Activated B cell treated with CpG ODN at 0.5 μM for 24 hours (primary cell): ENCODE results near the gene PAPOLG. TPM values are rescaled to one million over a fixed set of nuclear protein-coding genes. Genes with fewer than 3 reads are reported as not detected.
"Not testable (repeated sequence)": the region's sequence is repeated elsewhere in the genome, so short reads cannot be mapped to it uniquely, and the experiment has no call there.

Source experiments
- ATAC-seq: fragments of 200-7000 bp; cut with Tn5 transposase; one replicate; pipeline ENCODE4 v1.10.0; 2021; ENCODE audit warnings: low read depth, mild to moderate bottlenecking, moderate library complexity
- CTCF ChIA-PET: fragments of 350-600 bp; sonication (Branson Sonifier 250); formaldehyde crosslinking; loops from one replicate; lab custom pipeline; 2021; ENCODE audit warnings: antibody characterized with exemption; lab: Charles Lee
- POLR2A ChIA-PET: fragments of 350-600 bp; sonication (Branson Sonifier 250); formaldehyde crosslinking; loops from one replicate; lab custom pipeline; 2021; ENCODE audit warnings: antibody characterized with exemption; lab: Charles Lee
- DNase-seq: peaks from one replicate; pipeline ENCODE4 v3.0.0; 2022
- H3K27ac Mint-ChIP-seq: one replicate; pipeline ENCODE4 v1.8.0; 2020; ENCODE audit warnings: mixed read lengths
- H3K27me3 Mint-ChIP-seq: one replicate; pipeline ENCODE4 v1.8.0; 2021; ENCODE audit warnings: mixed read lengths
- H3K36me3 Mint-ChIP-seq: one replicate; pipeline ENCODE4 v1.8.0; 2021; ENCODE audit warnings: low read depth, mixed read lengths
- H3K4me1 Mint-ChIP-seq: one replicate; pipeline ENCODE4 v1.8.0; 2021; ENCODE audit warnings: mixed read lengths
- H3K4me3 Mint-ChIP-seq: one replicate; pipeline ENCODE4 v1.8.0; 2020; ENCODE audit warnings: mild to moderate bottlenecking, mixed read lengths
- H3K9me3 Mint-ChIP-seq: one replicate; pipeline ENCODE4 v1.8.0; 2020; ENCODE audit warnings: mixed read lengths
- intact Hi-C: fragments of 100-400 bp; cut with micrococcal nuclease; formaldehyde crosslinking; loops from one replicate; pipeline ENCODE4 v1.15.1; 2024
- total RNA-seq: library from RNA; stranded (reverse); gene quantifications from 2 replicates; pipeline ENCODE4 v1.2.3, GENCODE V29; 2022
- TF ChIP-seq, protein P1 (sequence below): fragments of 200-600 bp; IDR thresholded peaks from one replicate; pipeline ENCODE4 v1.8.0; 2022; ENCODE audit warnings: antibody characterized with exemption, mild to moderate bottlenecking

PAPOLG gene
- total RNA-seq, 1 donor from 2014 or later: 20.3 TPM

DNA sequence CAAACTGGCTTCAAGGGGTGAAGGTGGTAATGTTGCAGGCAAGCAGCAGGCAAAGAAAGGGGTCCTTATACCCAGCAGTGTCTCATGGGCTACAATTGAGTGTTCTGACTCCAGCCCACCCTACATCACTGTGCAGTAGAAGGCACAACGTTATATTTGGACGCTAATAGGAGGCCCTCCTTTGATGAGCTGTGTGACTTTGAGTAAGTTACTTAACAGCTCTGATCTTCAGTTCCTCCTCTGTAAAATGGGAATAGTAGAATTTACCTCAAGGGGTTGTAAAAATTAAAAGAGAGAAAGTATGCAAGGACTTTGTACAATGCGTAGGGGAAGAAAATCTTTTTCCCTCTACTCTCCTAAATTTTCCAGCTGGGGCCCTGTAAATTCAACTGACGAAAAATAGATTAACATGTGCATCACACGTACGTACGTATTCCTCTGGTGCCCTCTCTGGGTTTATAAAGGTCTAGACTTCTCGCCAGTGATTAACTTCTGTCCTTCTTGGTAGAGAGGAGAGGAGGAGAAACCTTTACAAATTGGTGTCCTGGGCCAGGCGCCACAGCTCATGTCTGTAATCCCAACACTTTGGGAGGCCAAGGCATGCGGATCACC, 67.7 kb downstream of the PAPOLG start:
- Mint-ChIP-seq H3K27ac (no peak overlapping the region), H3K4me1 (peaks cover 40% of the 10 kb centered on the region), H3K9me3 (no peaks in the 10 kb centered on the region), H3K27me3 (no peaks in the 10 kb centered on the region), H3K4me3 (no peak overlapping the region), H3K36me3 (no peaks in the 10 kb centered on the region)
- POLR2A ChIA-PET: interaction anchor here (1.3 to 3.3 kb wide), 3 partner anchors 9 to 16 kb away, joined by 3 to 14 read pairs (median 9); no protein-coding TSS in a partner anchor
- ATAC-seq (no peak), DNase-seq (no peak)
- intact Hi-C loops: no loop called here
- CTCF ChIA-PET: no interaction called here
- TF ChIP-seq, protein P1, sequence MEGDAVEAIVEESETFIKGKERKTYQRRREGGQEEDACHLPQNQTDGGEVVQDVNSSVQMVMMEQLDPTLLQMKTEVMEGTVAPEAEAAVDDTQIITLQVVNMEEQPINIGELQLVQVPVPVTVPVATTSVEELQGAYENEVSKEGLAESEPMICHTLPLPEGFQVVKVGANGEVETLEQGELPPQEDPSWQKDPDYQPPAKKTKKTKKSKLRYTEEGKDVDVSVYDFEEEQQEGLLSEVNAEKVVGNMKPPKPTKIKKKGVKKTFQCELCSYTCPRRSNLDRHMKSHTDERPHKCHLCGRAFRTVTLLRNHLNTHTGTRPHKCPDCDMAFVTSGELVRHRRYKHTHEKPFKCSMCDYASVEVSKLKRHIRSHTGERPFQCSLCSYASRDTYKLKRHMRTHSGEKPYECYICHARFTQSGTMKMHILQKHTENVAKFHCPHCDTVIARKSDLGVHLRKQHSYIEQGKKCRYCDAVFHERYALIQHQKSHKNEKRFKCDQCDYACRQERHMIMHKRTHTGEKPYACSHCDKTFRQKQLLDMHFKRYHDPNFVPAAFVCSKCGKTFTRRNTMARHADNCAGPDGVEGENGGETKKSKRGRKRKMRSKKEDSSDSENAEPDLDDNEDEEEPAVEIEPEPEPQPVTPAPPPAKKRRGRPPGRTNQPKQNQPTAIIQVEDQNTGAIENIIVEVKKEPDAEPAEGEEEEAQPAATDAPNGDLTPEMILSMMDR: no peak

DNA sequence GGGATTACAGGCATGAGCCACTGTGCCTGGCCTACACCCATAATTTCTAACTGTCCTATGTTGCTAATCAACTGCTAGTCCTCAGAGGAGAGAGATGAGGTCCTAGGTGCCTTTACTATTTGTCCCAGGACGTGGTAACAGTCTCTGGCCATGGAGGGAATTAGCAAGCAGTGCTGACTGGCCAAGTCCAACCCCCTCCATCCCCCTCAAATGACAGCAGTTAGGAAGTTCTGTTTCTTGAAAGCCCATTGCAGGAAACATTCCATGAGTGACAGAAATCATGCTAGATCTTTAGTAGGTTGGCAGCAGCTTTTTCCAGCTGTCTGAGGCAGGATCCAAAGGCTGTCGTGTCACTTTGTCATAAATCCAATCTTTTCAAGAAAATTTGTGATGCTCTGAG, 69.6 kb downstream of the PAPOLG start:
- no peak overlapping the region for H3K27ac Mint-ChIP-seq
- intact Hi-C loops: no loop called here
- DNase-seq (no peak), ATAC-seq (no peak)
- TF ChIP-seq, protein P1: no peak
- peaks cover 30% of the 10 kb centered on the region for H3K4me1 Mint-ChIP-seq
- H3K4me3 Mint-ChIP-seq: no peak overlapping the region
- H3K36me3 Mint-ChIP-seq: no peaks in the 10 kb centered on the region
- H3K27me3 Mint-ChIP-seq: no peaks in the 10 kb centered on the region
- no peaks in the 10 kb centered on the region for H3K9me3 Mint-ChIP-seq
- ChIA-PET POLR2A (interaction anchor here (0.5 to 2.8 kb wide), 4 partner anchors 13 to 58 kb away, joined by 3 to 9 read pairs (median 4); no protein-coding TSS in a partner anchor), CTCF (interaction anchor here (1.9 kb wide), 1 partner anchor 13 kb away, joined by 5 read pairs; no protein-coding TSS in a partner anchor)

DNA sequence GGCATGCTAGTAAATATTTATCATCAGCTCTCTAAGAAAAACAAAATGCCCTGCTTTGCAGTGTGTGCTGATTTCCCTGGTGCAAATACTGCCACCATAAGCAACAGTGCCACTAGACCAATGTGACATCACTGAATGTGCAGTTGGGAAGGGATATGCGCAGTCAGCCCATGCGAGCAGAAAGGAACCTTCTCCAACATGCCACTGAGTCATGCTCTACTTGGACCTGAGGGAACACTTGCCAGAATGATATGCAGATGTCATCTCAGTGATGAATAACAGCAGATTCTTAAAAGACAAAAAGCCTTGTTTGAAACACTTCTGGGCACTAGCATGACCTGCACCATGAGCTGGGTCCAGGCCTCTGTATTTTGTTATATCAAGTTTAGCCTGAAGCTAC, 70.0 kb downstream of the PAPOLG start:
- intact Hi-C loops: no loop called here
- no peak for ATAC-seq
- Mint-ChIP-seq H3K36me3 (no peaks in the 10 kb centered on the region), H3K4me1 (peaks cover 25% of the 10 kb centered on the region), H3K9me3 (no peaks in the 10 kb centered on the region), H3K27me3 (no peaks in the 10 kb centered on the region), H3K27ac (no peak overlapping the region), H3K4me3 (no peak overlapping the region)
- TF ChIP-seq, protein P1: no peak
- no peak for DNase-seq
- POLR2A ChIA-PET: interaction anchor here (0.5 to 2.8 kb wide), 3 partner anchors 13 to 23 kb away, joined by 3 to 9 read pairs (median 4); no protein-coding TSS in a partner anchor
- CTCF ChIA-PET: interaction anchor here (1.1 to 1.9 kb wide), 2 partner anchors 13 to 173 kb away, joined by 4 to 5 read pairs; no protein-coding TSS in a partner anchor

DNA sequence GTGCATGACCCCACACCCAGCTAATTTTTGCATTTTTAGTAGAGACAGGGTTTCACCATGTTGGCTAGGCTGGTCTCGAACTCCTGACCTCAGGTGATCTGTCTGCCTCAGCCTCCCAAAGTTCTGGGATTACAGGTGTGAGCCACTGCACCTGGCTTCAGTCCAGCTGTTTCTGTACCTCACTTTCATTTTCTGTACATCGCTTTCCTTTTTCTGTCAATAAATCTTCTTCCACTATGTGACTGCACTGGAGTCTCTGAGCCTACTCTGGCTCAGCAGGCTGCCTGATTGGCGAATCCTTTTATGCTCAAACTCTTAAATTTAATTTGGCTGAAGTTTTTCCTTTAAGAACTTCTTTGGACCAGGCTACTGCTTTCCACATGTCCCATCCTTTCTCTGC, 70.8 kb downstream of the PAPOLG start:
- ChIA-PET CTCF (interaction anchor here (1.1 to 1.9 kb wide), 2 partner anchors 12 to 172 kb away, joined by 4 to 5 read pairs; no protein-coding TSS in a partner anchor), POLR2A (interaction anchor here (0.6 to 1.2 kb wide), 2 partner anchors 19 to 159 kb away, joined by 4 to 8 read pairs; no protein-coding TSS in a partner anchor)
- H3K4me3 Mint-ChIP-seq, H3K27me3 Mint-ChIP-seq, H3K36me3 Mint-ChIP-seq, H3K27ac Mint-ChIP-seq, DNase-seq, H3K9me3 Mint-ChIP-seq, ATAC-seq, intact Hi-C loops: not testable (repeated sequence)
- peaks cover 18% of the 10 kb centered on the region for H3K4me1 Mint-ChIP-seq

DNA sequence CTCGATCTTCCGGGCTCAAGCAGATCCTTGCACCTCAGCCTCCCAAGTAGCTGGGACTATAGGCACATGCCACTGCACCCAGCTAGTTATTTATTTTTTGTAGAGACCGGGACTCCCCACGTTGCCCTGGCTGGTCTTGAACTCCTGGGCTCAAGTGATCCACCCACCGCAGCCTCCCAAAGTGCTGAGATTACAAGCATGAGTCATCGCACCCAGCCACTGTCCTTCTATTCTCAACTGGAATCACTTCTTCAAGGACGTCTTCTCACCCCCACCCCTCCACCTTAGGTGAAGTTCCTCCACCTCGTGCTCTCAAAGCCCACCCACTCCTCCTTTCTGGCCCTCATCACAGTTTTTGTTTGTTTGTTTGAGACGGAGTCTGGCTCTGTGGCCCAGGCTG, 71.3 kb downstream of the PAPOLG start:
- Mint-ChIP-seq H3K27ac (no peak overlapping the region), H3K36me3 (no peaks in the 10 kb centered on the region), H3K4me3 (no peak overlapping the region), H3K27me3 (no peaks in the 10 kb centered on the region), H3K4me1 (peaks cover 18% of the 10 kb centered on the region), H3K9me3 (no peaks in the 10 kb centered on the region)
- no peak for ATAC-seq
- CTCF ChIA-PET: interaction anchor here (1.9 kb wide), 1 partner anchor 12 kb away, joined by 5 read pairs; no protein-coding TSS in a partner anchor
- intact Hi-C loops: no loop called here
- TF ChIP-seq, protein P1: no peak
- POLR2A ChIA-PET: interaction anchor here (0.6 to 1.2 kb wide), 2 partner anchors 10 to 158 kb away, joined by 3 to 8 read pairs; no protein-coding TSS in a partner anchor
- DNase-seq: no peak
